ENCODE measurements around the gene ATP2B2. TPM values are rescaled to one million over a fixed set of nuclear protein-coding genes. Genes with fewer than 3 reads are reported as not detected.

The ATP2B2 gene
- total RNA-seq, 2 experiments from 2014 or later: not detected

DNA sequence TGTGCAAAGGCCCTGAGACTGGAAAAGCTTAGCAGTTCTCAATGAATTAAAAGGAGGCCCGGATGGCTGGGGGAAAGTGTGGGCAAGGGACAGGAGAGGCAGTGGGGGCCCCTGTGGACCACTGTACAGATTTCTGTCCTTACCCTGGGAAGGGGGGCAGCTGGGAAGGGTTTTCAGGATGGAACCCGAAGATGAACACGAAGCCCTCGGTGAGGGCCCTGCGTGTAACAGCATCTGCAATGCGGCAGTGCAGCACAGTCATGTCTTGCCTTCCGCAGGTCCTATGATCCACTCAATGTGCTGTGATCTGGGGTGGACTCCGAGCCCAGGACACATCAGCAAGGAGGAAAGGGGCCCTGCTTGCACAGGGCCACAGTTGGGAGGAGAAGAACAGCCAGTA is 7.9 kb upstream of the ATP2B2 start:
- ChIA-PET CTCF (no interaction called here), POLR2A (no interaction called here)

DNA sequence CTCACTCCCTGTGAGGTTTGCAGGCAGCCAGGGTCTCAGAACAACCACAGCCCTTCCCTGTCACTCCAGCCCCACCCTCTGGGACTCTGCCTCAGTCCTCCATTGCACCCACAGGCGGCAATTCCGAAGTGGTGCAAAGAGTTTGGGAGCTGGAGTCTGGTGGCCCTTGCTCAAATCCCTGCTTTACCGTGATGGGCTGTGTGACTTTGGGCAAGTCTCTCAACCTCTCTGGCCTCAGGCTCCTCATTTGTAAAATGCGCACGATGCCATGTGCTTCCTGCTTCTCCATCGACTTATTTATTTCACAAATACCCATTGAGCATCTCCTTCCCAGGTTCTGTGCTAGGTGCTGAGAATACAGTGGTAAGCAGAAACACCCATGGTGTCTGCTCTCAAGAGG is 7.3 kb upstream of the ATP2B2 start:
- ChIA-PET POLR2A (no interaction called here), CTCF (no interaction called here)

DNA sequence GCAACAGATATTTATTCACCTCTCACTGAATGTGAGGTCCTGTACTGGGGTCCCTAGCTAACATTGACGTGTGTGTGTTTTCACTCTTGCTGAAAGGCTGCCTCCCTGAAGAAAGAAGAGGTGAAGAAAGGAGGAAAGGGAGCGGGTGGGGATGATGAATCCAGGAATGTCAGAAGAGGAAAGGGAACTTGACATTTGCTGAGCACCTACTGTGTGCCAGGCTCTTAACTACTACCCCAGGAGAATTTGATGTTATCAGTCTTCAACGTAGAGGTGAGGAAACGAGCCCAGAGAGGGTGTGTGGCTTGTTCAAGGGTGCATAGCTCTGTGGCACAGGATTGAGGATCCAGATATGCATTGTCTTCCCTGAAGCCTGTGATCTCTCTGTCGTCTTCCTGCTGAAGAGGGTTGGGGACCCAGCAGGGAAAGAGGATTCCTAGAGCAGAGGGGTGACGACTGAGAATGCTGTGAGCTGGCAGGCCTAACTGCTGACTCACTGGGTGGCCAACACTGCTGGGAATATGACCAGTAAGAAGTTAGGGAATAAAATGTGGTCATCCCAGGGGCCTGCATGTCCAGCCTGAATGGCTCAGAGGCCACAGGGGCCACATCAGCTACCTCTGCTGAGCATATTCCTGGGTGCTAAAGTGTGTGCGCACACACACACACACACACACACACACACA is 6.6 kb upstream of the ATP2B2 start:
- CTCF ChIA-PET: no interaction called here
- POLR2A ChIA-PET: no interaction called here

DNA sequence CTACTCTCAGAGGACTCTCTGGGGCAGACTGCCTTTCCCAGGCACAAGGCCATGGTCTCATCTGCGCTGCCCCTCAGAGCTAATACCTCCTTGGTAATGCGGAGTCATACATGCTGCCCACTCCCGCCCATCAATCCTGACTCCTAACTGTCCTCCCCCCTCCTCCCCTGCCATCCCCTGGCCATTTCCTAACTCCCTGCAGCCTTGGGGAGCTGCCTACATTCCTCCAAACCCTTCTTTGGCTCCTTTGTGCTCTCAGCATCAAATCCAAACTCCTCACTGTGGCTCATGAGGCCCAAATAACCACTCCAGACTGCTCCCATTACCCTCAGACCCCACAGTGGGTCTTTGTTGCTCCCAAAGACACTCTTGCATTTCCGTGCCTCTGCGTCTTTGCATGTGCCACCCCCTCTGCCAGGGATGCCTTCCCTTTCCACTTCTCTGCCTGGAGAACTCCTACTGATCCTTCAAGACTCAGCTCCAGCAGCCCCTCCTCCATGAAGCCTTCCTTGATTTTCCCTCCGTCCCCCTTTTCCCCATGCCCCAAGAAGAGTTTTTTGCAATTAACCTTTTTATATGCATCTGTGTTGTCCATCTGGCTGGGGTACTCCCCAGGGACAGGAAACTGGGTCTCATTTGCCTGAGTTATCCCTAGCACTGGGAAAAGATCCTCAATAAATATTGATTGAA is 5.5 kb upstream of the ATP2B2 start:
- ChIA-PET CTCF (interaction anchor here (1.1 kb wide), 1 partner anchor 10 kb away, joined by 3 read pairs; no protein-coding TSS in a partner anchor), POLR2A (no interaction called here)

DNA sequence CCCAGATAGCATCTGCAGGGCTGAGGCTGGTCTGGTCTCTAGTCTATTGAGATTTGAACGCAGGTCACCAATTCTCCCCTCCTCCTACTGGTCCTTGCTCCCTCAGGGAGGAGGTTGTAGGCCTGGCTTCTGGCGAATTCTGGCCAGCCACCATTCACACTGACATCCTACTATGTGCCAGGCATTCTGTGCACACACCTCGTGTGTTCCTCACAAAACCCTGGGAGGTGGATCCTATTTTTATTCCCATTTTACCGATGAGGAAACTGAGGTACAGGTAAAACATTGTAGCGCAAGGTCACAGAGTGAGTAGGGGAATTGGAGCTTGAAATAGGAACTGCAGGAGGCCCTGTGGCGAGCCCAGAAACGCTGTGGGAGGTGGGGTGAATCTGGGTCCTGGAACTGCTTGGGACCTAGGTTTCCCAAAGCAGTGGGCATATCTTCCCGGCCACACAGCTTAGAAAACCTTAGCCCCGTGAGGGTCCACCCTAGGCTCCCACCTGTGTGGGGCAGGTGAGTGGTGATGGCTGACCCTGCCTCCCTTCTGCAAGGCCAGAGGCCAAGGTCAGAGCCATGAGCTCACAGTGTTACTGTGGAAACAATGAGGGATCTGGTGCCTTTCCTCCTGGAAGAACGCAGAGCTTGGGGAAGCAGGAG is 4.8 kb upstream of the ATP2B2 start:
- CTCF ChIA-PET: interaction anchor here (1.1 kb wide), 1 partner anchor 10 kb away, joined by 3 read pairs; no protein-coding TSS in a partner anchor
- POLR2A ChIA-PET: no interaction called here

DNA sequence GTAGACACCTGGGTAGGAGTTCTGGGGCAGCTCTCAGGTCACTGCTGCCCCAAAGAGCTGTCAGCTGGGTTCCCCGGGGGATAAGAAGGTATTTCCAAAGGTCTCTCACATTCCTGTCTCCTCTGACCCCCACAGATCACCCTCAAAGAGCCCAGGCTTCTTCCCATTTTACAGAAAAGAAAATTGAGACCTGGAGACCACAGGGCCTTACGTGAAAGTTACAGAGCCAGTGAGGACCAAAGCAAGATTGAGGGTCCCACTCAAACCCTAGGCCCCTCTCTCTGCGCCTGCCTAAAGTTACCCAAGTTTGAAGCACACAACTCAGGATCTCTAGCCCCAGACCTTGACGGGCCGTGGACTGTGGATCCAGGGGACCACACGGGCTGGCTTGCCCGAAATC is 3.9 kb upstream of the ATP2B2 start:
- ChIA-PET CTCF (interaction anchor here (0.6 kb wide), 1 partner anchor 583 kb away, joined by 3 read pairs; no protein-coding TSS in a partner anchor), POLR2A (no interaction called here)

DNA sequence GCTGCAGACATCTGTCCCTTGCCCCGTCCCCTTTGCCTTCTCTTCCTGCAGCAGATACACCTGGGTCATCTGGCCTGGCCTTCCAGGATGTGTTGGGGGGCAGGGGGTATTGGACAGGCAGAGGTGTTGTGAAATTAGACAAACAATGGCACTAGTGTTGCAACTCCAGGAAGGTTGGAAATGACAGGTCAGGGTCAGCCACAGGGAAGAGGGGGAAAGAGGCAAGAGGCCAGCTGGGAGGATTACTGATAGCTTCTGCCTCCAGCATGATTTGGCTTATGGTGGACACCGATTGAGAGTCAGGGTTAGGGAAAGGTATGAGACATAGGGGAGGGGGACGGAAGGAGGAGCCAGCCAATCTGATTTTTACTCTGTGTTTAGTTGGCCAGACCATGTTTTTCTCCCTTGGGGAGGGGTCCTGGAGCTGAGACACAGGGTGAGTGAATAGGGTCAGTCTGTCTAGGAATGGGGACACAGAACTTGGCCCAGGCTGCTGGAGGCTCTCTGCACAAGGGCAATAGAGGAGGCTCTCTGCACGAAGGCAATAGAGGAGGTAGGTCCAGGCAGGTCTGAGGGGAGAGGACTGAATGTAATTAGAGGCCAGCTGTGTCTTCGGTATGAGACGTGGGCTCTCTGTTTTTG is 3.4 kb upstream of the ATP2B2 start:
- ChIA-PET CTCF (no interaction called here), POLR2A (no interaction called here)

DNA sequence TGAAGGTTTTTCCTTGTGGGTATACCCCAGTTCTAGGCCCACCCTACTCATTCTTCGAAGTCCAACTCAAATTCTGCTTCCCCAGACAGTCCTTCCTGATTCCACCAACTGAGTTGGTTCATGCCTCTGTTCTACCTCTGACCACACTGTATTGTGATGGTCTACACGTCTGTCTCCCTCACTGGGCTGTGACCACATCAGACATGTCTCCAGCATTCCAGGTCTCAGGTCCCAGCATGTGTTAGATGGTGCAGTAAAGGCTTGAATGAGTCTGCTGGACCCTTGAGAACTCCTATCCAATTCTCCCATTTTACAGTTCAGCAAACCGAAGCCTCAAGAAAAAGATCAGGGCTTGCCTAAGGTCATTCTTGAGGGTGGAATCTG is 2.8 kb upstream of the ATP2B2 start:
- CTCF ChIA-PET: no interaction called here
- POLR2A ChIA-PET: no interaction called here

DNA sequence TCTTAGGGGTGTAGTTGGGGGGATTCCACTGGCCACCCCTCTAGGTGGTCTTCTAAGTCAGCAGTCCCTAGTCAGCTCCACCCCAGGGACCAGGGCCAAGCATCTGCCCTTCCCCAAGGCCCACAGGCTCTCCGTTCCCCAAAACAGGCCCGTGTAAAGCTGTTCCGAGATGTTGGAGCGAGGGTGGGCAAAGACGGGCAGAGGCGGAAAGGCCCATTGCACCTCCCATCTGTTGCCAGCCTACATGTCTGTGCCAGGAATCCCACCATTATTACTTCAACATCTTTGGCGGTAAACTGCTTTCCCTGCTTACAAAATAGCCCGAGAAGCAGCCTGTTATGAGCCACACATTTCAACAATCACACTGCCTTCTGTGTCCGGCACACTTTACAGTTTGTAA is 1.9 kb upstream of the ATP2B2 start:
- ChIA-PET POLR2A (no interaction called here), CTCF (no interaction called here)

DNA sequence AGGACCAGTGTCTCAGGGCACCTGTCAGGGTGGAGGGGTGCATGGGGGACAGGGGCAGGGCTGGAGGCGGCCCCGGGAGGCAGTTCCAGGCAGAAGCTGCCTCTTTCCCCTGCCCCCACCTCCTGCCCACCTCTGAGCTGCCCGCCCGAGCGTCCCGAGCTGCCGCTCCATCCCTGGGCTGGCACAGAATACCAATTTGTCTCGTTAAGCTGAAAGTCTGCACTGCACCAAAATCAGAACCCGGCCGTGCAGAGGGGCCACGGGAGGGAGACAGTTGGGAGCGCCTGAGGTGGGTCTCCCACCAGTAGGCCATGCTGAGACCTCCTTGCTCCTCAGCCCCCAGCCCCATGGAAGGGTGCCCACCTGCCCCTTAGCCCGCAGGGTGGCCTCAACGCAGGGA is 1.3 kb upstream of the ATP2B2 start:
- ChIA-PET CTCF (no interaction called here), POLR2A (no interaction called here)

DNA sequence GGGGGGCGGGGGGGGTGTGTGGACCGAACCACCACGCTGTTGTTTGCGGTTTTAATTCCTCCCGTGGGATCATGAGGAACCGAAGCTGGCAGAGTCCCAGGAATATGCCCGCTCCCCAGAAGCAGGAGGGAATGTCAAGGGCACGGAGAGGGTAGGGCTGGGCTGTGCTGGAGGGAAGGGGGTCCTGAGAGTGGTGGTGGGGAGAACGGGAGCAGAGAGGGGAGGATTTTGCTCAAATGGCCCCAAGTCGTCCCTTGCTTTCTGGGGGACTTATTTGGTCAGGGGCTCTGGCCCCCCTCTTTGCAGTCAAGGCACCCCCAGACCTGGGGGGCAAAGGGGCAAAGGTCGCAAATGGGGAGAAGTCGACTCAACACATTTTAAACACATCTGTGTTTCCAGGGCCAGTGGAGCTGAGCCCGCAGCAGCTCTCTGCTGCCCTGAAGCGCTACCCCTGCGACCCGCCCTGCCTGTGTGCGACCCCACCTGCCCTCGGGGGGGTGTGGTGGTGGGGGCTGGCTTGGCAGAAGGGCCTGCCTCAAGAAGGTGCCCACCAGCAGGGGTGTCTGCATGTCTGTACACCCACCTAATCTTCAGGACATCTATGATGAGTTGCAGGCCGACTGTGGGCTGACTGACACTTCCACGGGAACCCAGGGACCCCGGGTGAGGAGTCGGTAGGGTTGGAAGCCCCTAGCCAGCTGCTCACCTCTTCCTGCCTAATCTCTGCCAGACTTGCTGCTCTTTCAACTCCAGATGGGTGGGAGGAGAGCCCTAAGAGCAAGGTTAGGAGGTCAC is 602 bp upstream of the ATP2B2 start:
- ChIA-PET POLR2A (no interaction called here), CTCF (interaction anchor here (0.6 kb wide), 1 partner anchor 677 kb away, joined by 3 read pairs; no protein-coding TSS in a partner anchor)

DNA sequence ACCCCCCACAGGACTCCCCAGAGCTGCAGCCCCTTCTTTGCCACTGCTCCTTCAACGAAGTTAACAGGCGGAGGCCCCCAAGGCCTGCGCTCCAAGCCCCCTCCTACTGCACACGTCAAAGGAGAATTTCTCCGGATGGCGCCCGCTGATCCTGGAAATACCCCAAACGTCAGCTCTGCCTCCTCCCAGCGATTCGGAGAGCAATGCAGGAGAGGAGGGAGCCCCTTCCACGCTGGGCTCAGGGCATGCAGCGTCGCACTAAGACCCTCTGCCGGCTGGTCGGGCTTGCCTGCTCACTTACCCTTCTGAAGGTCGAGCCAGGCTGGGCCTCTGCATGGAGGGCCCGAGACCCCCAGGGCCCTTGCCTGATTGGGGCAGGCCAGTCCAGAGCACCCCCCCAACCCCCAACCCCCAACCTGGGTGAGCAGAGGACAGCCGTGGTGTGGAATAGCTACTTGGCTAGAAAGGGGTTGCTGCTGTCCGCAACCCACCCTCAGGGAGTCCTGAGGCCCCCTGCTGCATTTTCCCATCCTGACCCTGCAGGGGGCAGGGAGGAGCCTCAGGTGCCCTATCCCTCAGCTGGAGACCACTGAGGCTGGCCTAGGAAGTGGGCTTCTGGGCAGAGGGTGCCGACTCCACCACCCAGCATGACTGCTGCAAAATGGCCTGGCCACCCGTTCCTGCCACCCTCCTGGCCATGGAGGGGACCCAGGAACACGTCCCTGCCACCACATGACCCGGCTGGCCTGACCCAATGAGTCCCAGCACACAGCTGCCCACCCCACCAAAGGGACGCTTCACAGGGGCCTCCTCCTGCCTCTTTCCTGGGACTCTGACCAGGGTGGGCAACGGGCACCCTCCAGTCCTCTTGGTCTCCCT is 976 bp downstream of the ATP2B2 start:
- CTCF ChIA-PET: no interaction called here
- POLR2A ChIA-PET: no interaction called here

DNA sequence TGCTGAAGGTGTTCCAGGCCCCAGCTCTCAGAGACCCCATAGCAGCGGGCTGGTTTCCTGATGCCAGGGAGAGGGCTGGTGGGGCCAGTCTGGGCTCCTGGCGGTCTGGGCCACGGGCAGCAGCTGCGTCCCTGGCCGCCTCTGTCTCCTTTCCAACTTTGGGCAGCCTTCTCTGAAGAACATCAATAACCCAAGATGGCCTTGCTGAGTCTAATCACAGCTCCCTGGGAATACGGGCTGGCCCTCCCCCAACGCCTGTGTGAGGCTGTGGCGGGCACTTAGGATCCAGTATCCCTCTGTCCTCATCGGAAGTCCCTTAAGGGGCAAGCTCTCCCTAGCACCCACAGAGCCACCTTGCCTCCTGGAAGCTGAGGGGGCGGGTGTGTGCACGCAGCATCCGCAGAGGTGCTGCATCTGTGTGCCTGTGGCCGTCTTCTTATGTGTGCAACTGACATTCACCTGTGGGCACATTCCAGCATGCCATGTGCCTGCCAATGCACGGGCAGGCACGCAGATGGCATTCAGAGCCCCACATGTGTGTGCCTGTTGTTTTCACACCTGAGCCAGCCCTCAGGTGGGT is 2.1 kb downstream of the ATP2B2 start:
- POLR2A ChIA-PET: no interaction called here
- CTCF ChIA-PET: no interaction called here

DNA sequence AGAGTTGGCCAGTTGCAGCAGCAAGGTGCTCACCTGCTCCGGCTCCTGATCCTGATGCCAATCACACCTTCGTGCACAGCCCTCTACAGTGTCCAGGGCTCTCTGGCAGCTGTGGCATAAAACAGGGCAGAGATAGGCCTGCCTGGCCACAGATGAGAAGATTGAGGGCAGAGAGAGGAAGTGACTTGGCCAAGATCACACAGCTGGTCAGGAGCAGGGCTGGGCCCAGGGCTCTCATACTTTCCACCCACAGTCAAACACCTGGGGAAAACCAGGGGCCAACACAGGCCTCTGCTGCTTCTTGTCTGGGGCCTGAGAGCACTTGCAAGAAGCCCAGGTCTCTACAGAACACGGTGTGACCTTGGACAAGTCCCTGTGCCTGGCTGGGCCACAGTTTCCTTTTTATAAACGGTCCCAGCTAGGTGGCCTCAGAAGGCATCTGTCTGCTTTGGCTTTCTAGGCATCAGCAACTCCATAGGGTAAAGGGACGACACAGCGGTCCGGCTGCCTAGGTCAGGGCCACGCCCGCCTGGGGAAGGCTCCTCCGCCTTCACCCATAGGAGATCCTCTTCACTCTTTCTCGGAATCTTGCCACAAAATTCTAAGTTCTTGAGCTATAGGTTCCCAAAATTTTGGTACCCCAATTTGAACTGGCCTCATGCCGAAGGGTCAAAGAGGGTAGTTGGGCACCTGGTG is 3.1 kb downstream of the ATP2B2 start:
- ChIA-PET POLR2A (no interaction called here), CTCF (no interaction called here)

DNA sequence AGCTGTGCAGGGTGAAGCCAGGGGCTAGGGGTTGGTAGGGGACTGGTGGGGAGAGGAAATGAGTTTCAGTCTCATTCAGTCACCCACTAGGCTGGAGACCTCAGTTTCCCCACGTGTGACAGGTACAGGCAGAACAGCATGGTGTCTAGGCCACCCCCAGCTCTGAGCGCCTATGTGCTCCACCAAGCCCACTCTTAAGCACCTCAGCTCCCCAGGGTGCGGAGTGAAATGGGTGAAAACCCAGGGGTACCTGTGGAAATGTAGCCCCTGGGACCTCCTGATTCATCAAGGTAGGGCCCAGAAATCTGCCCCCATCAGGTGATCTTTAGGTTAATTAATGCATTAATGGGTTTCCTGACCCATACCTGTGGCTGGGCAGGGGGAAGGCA is 3.7 kb downstream of the ATP2B2 start:
- CTCF ChIA-PET: no interaction called here
- POLR2A ChIA-PET: no interaction called here

DNA sequence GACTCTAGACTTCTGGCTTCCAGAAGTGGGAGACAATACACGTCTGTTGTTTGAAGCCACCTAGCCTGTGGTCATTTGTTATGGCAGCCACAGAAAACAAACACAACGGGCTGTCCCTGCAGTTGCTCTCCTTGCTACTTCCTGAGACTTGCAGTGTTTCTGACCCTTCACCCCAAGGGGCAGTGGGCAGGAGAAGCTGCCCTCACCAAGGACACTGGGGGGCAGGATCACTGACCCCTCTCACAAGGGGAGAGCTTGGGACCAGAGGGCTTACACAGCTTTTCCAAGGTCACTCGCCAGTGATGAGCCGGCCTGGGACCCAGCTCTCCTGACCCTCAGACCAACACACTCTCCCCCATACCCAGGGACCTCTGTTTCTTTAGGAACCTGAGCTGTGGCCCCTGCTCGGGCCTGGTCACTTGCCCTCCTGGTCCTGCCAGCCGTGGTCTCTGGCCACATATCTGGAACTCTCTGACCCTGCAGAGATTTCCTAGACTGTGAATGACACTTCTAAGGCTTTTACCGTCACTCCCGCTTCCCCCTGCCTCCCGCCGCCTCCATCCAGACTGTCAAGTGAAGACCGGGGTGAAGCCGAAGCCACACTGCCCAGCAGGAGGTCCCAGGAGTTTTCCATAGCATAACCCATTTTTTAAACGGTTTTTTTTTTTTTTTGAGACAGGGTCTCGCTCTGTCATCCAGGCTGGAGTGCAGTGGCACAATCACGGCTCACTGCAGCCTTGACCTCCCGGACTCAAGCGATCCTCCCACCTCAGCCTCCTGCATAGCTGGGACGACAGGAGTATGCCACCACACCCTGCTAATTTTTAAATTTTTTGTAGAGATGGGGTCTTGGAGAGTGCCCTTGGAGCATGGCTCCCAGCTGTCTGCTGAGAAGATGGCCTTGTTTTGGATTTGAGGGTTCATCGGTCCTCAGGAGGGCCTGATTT is 4.4 kb downstream of the ATP2B2 start:
- ChIA-PET CTCF (interaction anchor here (1.3 kb wide), 1 partner anchor 9 kb away, joined by 3 read pairs; no protein-coding TSS in a partner anchor), POLR2A (no interaction called here)

DNA sequence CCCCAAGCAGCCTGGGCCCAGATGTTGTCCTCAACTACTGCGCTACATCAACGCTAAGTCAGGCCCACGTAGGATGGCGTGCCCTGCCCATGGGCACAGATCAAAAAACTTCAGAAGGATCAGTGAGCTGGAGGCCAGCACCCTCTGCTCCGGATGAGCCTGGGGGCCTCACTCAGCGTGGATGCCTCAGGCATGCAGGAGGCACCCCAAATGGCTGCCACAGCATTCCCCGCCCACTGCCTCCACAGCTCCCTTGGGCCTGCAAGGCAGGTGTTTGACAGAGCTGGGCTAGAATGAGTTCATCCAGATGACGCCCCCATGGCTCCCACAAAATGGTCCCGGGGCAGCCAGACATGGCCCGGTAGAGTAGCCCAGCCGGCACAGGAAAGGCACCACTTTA is 7.1 kb downstream of the ATP2B2 start:
- CTCF ChIA-PET: no interaction called here
- POLR2A ChIA-PET: no interaction called here
